Spleen (tissue), 7 donors: ENCODE data around the gene RBM34.
"Not testable (repeated sequence)": the region's sequence is repeated elsewhere in the genome, so short reads cannot be mapped to it uniquely, and the experiment has no call there.

Source experiments
- CTCF ChIP-seq, 11 experiments: fragments of 200-600 bp in 7 of 11; fragments of 450-650 bp in 4 of 11; sonication (generic) in 4 of 11; IDR thresholded peaks in 8 of 11; conservative IDR thresholded peaks in 3 of 11; 1 replicate in 7 of 11; 2 replicates in 4 of 11; pipeline versions ENCODE4 v1.4.0 to v1.8.0; 2016 to 2021; ENCODE audit warnings: antibody characterized with exemption in 11 of 11, inconsistent platforms in 4 of 11, mild to moderate bottlenecking in 1 of 11
- POLR2AphosphoS5 ChIP-seq, 3 donors: sonication (generic); formaldehyde crosslinking; IDR thresholded peaks; one replicate each; pipeline ENCODE4 v1.5.1; 2017; ENCODE audit warnings: antibody characterized with exemption in 3 of 3
- donor health status: DM: no; HTN: no; CAD: no; lungs with moderate emphysema.
- donor health status: DM: no; HTN: no; CAD: no.
- donor health status: DM: no; HTN: no; CAD: no.

GRCh38 chr1:235092045-235092406 is 69.0 kb downstream of the RBM34 start:
- not testable (repeated sequence) for TF ChIP-seq CTCF (IDR thresholded peaks at IDR 0.05 in 8 of 11, conservative IDR thresholded peaks at IDR 0.05 in 3 of 11); POLR2AphosphoS5 (IDR thresholded peaks at IDR 0.05)
